ENCODE measurements around the gene PEX11A.

GRCh38 chr15:89672221-89673164 lies 18.1 kb downstream of the PEX11A start:
- TF ChIP-seq CTCF (IDR thresholded peaks at IDR 0.05) (no peak), EZH2phosphoT487 (IDR thresholded peaks at IDR 0.05) (no peak), EZH2 (IDR thresholded peaks at IDR 0.05) (no peak)
